ACC112 (cell line): Measurements from ENCODE around the gene PPEF2.
"Not testable (repeated sequence)": the region's sequence is repeated elsewhere in the genome, so short reads cannot be mapped to it uniquely, and the experiment has no call there.

Experiments used
- H2AFZ ChIP-seq: fragments of 200-600 bp; sonication (generic); one replicate; pipeline ENCODE4 v1.6.0; 2017; ENCODE audit warnings: antibody characterized with exemption, low read length; ENCODE audit not compliant: unreplicated experiment
- H3K27ac ChIP-seq: fragments of 200-600 bp; sonication (generic); 2 replicates; pipeline ENCODE4 v1.5.1; 2014; ENCODE audit warnings: low read depth, mild to moderate bottlenecking, antibody characterized with exemption, low read length, moderate library complexity
- H3K27me3 ChIP-seq: fragments of 200-600 bp; sonication (generic); 2 replicates; pipeline ENCODE4 v1.6.1; 2014; ENCODE audit warnings: mild to moderate bottlenecking, antibody characterized with exemption, low read length, moderate library complexity, mixed read lengths; ENCODE audit not compliant: insufficient read depth
- H3K36me3 ChIP-seq: fragments of 200-600 bp; sonication (generic); 2 replicates; pipeline ENCODE4 v1.6.1; 2016; ENCODE audit warnings: mild to moderate bottlenecking, antibody characterized with exemption, low read length, moderate library complexity, mixed read lengths; ENCODE audit not compliant: insufficient read depth
- H3K4me1 ChIP-seq: fragments of 200-600 bp; sonication (generic); one replicate; pipeline ENCODE4 v1.6.1; 2016; ENCODE audit warnings: low read length, mixed read lengths; ENCODE audit not compliant: insufficient read depth, unreplicated experiment, control insufficient read depth
- H3K4me3 ChIP-seq: fragments of 200-600 bp; sonication (generic); 2 replicates; pipeline ENCODE4 v1.5.1; 2014; ENCODE audit warnings: mild to moderate bottlenecking, low read depth, low read length
- H3K79me2 ChIP-seq: fragments of 200-600 bp; sonication (generic); one replicate; pipeline ENCODE4 v1.6.0; 2016; ENCODE audit warnings: low read length; ENCODE audit not compliant: control insufficient read depth, unreplicated experiment, insufficient read depth

PPEF2 gene, protein sequence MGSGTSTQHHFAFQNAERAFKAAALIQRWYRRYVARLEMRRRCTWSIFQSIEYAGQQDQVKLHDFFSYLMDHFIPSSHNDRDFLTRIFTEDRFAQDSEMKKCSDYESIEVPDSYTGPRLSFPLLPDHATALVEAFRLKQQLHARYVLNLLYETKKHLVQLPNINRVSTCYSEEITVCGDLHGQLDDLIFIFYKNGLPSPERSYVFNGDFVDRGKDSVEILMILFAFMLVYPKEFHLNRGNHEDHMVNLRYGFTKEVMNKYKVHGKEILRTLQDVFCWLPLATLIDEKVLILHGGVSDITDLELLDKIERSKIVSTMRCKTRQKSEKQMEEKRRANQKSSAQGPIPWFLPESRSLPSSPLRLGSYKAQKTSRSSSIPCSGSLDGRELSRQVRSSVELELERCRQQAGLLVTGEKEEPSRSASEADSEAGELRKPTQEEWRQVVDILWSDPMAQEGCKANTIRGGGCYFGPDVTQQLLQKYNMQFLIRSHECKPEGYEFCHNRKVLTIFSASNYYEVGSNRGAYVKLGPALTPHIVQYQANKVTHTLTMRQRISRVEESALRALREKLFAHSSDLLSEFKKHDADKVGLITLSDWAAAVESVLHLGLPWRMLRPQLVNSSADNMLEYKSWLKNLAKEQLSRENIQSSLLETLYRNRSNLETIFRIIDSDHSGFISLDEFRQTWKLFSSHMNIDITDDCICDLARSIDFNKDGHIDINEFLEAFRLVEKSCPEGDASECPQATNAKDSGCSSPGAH

DNA sequence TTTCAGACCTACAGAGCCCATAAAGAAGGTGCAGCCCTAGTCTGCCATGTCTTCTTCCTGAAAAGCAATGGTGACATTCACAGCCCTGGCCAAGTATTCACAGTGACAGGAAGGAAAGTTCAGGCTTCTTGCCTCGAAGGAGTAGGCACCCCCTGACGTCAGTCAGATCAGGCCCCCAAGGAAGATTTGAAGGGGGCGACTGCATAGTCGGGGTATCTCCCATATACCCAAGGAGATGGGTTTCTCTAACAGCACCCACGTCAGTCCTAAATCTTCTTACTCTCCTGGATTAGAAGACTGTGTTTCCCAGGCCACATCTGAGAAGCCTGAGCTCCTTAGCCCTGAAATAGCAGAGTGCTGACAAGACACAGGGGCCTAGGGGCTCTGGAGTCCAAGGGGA lies at the start of gene PPEF2:
Gene PPEF2, minus strand, starts transcription at position 101 of the 400 bp plus-strand sequence. CDS start 6,127 bp downstream, outside the sequence.
- Histone ChIP-seq H3K27me3 (no peaks in the 10 kb centered on the region; the same call in 1 of the 2 replicates), H3K36me3 (no peaks in the 10 kb centered on the region), H2AFZ (no peak within 1 kb of the TSS), H3K4me1 (no peaks in the 10 kb centered on the region), H3K79me2 (no peaks in the 10 kb centered on the region), H3K27ac (no peak within 1 kb of the TSS), H3K4me3 (no peak within 1 kb of the TSS)

- Histone ChIP-seq H3K4me1 (no peaks in the 10 kb centered on the region), H2AFZ (no peak overlapping the region), H3K36me3 (peaks cover 37% of the 10 kb centered on the region), H3K27me3 (no peaks in the 10 kb centered on the region), H3K27ac (no peak overlapping the region), H3K79me2 (no peaks in the 10 kb centered on the region), H3K4me3 (no peak overlapping the region)
These were observed 48.1 kb upstream of the PPEF2 start for GRCh38 chr4:75950213-75950815.

GRCh38 chr4:75948822-75949444 lies 46.7 kb upstream of the PPEF2 start:
- H3K79me2 ChIP-seq: no peaks in the 10 kb centered on the region
- H3K27ac ChIP-seq: no peak overlapping the region
- no peaks in the 10 kb centered on the region for H3K27me3 ChIP-seq
- no peak overlapping the region for H2AFZ ChIP-seq
- no peak overlapping the region for H3K4me3 ChIP-seq
- H3K36me3 ChIP-seq: peaks cover 36% of the 10 kb centered on the region
- H3K4me1 ChIP-seq: no peaks in the 10 kb centered on the region

DNA sequence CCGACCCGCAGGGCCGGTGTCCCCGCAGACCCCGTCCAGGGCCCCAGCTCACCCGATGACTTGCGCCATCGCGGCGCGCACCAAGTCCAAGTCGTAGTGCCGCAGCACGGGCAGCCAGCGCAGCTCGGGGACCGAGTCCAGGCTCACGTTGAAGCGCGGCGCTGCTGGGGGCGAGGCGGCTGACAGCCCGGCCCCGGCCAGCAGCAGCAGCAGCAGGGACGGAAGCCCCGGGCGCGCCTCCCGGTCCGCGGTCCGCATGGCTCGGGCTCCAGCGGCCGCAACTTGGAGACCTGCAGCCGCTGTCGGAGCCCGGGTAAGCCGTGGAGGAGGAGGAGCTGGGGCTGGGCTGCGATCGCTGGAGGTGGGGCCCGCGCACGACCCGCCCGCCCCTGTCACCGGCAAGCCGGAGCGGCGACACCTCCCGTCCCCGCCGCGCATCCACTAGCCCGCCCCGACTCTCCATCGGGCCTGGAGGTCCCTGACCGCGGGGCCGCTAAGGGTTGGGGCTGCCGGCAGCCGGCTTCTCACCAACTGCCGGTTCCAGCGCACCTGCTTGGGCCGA lies 38.5 kb upstream of the PPEF2 start, which contains the start of gene NAAA:
Gene NAAA, minus strand, starts transcription at position 322 of the 562 bp plus-strand sequence. Its CDS starts 64 bp downstream, at position 258.
- H2AFZ ChIP-seq: peak within 1 kb of the TSS; percentile 25
- H3K27ac ChIP-seq: peak within 1 kb of the TSS; percentile 7; the same call in 1 of the 2 replicates
- H3K36me3 ChIP-seq: no peaks in the 10 kb centered on the region; the same call in 1 of the 2 replicates
- peak within 1 kb of the TSS; percentile 84 for H3K4me3 ChIP-seq
- no peaks in the 10 kb centered on the region for H3K79me2 ChIP-seq
- H3K27me3 ChIP-seq: no peaks in the 10 kb centered on the region
- H3K4me1 ChIP-seq: peaks cover 22% of the 10 kb centered on the region

- peak overlapping the region; percentile 84 for H3K4me3 ChIP-seq
- H3K27ac ChIP-seq: peak overlapping the region; percentile 7; the same call in 1 of the 2 replicates
- no peaks in the 10 kb centered on the region for H3K79me2 ChIP-seq
- H2AFZ ChIP-seq: peak overlapping the region; percentile 25
- H3K4me1 ChIP-seq: peaks cover 22% of the 10 kb centered on the region
- no peaks in the 10 kb centered on the region for H3K36me3 ChIP-seq
- H3K27me3 ChIP-seq: no peaks in the 10 kb centered on the region
These were observed 37.8 kb upstream of the PPEF2 start for GRCh38 chr4:75939890-75940691.

DNA sequence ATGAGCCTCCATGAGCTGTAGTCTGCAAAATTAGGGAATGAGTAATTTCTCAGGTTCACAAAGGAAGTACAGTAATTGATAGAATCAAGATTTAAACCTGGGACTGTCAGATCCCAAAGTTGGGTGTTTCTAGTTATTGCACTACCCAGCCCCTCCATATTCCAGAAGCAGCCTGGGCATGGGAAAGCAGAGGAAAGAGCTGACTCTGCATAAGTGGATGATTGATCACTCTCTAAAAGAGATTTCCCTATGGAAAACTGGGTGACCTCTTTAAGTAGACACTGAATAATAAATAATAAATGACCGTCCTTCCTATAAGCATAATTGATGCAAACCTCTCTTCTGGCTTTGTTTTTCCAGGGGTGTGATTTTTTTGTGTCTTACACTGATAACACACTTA lies 33.4 kb upstream of the PPEF2 start:
- Histone ChIP-seq H3K36me3 (peaks cover 5% of the 10 kb centered on the region; the same call in 1 of the 2 replicates), H3K79me2 (no peaks in the 10 kb centered on the region), H3K27ac (no peak overlapping the region), H3K27me3 (no peaks in the 10 kb centered on the region), H3K4me1 (peaks cover 22% of the 10 kb centered on the region), H2AFZ (no peak overlapping the region), H3K4me3 (no peak overlapping the region)

GRCh38 chr4:75930152-75930551 lies 27.9 kb upstream of the PPEF2 start:
- Histone ChIP-seq H3K4me3 (no peak overlapping the region), H2AFZ (no peak overlapping the region), H3K27ac (no peak overlapping the region), H3K27me3 (no peaks in the 10 kb centered on the region), H3K36me3 (peaks cover 7% of the 10 kb centered on the region; the same call in 1 of the 2 replicates), H3K79me2 (no peaks in the 10 kb centered on the region), H3K4me1 (no peaks in the 10 kb centered on the region)

- not testable (repeated sequence) for H3K27ac ChIP-seq, H2AFZ ChIP-seq
These were observed 22.7 kb upstream of the PPEF2 start for GRCh38 chr4:75924916-75925315.

GRCh38 chr4:75924309-75924827 lies 22.1 kb upstream of the PPEF2 start:
- no peaks in the 10 kb centered on the region for H3K36me3 ChIP-seq
- no peaks in the 10 kb centered on the region for H3K27me3 ChIP-seq
- H2AFZ ChIP-seq: no peak overlapping the region
- no peaks in the 10 kb centered on the region for H3K79me2 ChIP-seq
- no peak overlapping the region for H3K27ac ChIP-seq
- H3K4me3 ChIP-seq: no peak overlapping the region
- H3K4me1 ChIP-seq: no peaks in the 10 kb centered on the region

More at GRCh38 chr4:75924916-75925315, 22.7 kb upstream of the PPEF2 start:
- H3K79me2 ChIP-seq, H3K27me3 ChIP-seq, H3K36me3 ChIP-seq, H3K4me1 ChIP-seq, H3K4me3 ChIP-seq: not testable (repeated sequence)
